ENCODE results near the gene SLC37A2. TPM values are rescaled to one million over a fixed set of nuclear protein-coding genes. Genes with fewer than 3 reads are reported as not detected.

Gene SLC37A2
- total RNA-seq, 1 donor from 2014 or later: 0.45 TPM

DNA sequence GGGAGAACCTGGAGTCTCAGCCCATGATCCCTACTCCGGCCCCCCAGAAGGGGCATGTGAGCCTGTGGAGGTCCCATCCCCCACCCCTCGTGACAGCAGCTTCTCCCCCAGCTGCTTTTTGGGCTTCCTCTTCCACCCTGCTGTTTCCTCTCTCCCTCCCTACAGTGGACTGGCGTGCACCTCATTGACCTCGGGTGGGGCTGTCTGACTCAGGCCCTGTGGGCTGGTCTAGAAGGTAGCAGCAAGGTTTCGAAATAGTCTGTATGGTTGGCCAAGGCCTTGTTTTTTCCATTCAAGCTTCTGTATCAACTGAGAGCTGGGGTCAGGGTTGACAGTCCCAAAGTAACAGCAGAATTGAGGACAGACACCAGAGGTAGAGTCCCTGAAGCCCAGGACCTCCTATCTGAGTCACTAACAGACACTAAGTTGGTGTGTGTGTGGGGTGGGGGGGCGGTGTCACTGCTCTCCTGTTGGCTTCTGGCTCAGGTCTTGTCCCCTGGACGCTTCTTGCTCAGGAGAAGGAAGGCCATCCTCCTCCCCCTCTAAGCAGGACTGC is 7.7 kb downstream of the SLC37A2 start:
- peak; percentile 82 for DNase-seq (ENCODE audit: low read depth)

DNA sequence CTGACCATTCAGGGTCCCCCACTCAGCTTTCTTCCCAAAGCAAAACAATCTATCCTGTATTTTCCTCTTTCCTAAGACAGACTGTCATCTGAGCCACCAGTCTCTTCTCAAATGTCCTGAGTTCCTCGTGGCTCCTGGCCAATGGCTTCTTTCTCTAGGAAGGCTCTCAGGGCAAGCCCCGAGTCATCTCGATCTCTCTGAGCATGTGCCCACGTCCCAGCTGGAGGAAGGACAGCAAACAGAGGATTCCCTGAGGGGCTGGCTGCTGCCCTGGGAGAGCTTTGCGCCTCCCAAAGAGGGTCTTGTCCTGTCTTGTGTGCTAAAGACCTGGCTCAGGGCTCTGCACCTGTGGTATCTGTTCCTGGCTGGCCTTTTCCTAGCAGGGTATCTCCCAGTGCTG is 8.3 kb downstream of the SLC37A2 start:
- DNase-seq (ENCODE audit: low read depth): no peak

DNA sequence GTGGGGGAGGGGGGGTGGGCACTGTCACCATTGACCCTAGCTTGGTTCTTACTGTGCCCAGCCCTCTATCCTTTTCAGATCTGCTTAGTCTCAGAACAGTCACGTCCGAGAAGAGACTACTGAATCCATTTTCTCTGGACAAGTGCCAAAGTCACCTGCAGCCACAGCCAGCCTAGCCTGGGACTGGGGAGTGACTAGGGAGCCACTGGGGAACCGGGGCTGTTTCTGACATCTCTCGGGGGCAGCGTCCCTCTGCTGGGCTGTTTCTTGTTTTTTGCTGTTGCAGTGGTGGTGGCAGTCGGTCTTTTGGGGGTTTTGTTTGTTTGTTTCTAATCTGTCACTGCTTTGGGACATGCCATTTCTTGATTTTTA is 8.7 kb downstream of the SLC37A2 start:
- DNase-seq (ENCODE audit: low read depth): no peak

DNA sequence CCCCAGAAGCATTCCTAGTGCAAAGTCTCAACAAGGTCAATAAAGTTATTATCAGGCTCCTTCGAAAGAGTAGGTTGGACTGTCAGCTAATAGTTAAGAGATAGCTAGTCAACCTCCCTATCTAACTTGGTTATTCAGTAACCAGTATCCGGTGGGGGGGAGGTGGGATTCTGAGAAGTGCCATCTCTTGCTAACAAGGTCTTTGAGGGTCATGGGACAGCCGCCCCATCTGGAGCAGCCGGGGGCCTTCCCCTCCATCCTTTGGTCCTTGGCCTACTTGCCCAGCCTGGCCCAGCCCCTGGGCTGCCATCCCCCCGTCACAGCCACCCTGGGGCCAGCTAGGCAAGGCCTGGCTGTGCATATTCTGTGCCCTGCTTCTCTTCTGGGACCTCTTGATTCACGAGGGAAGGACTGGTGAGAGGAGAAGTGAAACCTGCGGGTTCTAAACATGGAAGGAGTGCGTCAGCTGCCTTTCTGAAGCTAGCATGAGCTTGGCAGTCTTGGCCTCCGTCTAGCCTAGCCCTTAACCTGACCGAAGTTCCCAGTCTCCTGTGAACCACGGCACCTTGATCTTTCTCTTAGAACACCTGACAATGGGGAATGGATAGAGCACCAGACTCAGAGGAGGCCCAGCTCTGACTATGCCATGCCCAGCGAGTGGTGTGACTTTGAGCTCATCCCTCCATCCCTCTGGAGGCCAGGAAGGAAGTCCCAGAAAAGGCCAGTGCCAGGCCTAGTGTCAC is 9.3 kb downstream of the SLC37A2 start:
- no peak for DNase-seq (ENCODE audit: low read depth)

DNA sequence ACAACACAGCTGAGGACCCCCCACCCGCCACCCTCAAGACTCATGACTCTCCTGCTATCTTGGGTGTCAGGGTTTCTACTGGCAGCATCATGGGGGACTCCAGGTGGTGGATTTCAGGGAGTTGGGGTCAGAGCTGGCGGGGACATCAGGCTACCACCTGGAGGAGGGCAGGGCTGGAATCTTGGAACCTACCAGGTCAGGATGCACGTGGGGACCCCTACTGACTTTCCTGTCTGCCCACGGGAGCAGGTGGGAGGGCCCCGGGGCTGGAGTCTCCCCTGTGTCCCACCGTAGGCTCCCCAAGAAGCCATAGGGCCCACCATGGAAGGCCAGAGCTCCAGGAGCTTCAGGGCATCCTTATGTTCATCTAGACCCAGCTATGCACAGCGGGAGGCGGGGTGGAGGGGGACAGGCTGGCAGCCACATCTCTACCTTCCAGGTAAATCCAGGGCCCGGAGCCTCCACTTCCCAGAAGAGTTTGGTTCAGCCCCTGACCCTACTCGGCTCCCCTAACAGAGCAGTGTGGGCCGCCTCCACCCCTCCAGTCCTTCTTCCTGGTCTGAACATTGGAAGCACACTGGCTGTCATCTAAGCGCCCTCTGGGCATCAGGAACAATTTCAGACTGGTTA is 10.0 kb downstream of the SLC37A2 start:
- DNase-seq (ENCODE audit: low read depth): no peak

DNA sequence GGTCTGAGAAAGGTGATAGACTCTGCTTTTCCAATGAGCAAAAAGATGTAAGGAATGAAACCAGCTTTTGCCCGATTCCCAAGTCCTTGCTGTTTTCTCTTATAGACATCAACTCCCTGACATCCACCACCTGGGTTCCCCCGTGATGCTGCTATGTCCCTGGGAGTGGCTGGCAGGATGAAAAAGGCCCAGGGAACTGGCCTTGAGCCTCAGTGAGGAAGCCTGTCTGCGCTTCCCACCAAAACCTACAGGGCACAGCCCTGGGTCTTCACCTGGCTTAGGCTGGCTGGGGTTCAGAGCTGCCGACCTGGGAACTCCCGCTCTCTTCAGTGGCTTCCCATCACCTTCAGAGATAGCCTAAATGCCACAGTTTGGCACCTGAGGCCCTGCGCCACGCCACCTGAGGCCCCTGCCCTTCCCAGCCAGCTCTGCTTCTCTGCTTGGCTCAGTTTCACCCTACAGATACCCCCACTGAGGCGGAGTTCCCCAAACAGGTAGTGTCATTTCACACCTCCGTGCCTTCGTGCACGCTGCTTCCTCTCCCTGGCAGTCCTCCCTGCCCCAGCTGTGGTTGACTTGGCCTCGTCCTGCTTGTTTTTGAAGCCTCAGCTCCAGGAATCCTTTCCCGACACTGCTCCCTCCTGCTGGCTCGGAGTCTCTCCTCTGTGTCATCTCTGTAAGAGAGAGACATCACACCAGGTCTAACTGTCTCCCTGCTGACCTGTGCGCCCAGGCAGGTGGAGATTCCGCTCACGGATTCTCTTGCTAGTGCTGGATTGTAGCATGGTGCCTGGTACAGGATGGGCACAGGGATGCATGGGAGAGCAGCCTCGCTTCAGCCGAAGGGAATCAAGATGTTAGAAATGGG is 10.7 kb downstream of the SLC37A2 start:
- no peak for DNase-seq (ENCODE audit: low read depth)

DNA sequence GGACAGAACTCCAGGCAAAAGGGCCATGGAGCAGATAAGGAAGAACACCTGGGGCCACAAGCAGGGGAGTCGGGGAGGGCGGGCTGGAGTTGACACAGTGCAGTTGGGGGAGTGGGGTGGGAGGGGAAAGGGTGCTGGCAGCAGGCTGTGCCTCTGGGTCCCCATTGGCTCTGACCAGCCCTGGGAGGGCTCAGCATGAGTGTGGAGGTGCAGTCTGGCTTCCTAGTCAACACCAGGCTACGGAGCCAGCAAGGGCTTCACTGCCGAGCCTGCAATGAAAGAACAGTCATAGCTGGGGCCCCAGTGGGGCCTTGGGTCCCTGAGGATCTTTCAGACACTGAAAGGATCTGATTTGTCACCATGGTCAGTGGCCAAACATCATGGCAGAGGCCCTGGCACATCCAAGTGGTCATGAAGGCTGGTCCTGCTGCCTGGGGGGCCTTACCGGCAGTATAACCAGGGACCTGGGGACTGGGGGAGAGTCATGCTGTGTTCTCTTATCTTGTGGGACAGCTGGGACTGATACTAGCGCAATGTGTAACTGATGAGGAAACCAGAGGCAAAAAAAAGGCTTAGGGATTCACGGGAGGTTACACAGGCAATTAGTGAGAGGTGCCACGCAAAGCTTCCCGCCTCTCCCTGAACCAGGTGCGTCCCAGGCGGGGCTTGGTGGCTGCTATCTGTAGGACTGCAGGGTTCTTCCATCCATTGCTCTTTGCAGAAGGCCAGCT is 11.6 kb downstream of the SLC37A2 start:
- no peak for DNase-seq (ENCODE audit: low read depth)

DNA sequence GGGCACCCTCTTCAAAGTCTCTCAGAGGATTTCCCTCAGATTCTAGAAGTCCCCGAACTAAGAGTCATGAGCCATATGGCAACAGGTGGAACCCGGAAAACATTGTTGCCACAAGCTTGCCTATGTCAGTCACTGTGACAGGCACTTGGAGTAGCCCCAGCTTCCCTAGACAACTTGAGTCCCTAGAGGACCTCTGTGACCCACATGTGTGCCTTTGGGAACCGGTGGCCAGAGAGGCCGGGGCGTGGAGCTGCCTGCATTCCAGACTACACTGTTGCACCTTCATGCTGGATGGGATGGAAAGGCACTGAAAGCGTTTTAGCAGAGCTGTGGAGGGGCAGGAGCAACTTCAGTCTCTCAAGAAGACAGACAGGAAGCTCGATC is 12.1 kb downstream of the SLC37A2 start:
- no peak for DNase-seq (ENCODE audit: low read depth)

DNA sequence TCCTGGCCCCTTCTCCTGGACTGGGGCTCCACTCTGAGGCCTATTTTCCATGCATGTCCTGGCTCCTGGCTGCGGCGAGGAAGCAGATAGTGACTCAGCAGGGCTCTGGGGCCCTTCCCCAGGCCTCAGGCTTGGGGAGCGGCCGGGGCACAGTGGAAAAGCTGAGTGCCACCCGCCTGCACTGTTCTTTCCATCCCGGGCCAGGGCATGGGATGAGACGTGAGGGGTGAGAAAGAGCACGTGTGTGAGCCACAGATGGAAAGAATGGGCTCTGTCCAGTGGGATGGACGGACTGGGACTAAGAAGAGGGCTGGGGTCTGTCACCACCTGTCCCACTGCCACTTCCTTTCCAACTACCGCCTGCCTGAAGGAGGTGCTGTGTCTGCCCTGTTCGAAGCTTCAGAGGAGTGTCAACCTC is 12.8 kb downstream of the SLC37A2 start:
- no peak for DNase-seq (ENCODE audit: low read depth)

DNA sequence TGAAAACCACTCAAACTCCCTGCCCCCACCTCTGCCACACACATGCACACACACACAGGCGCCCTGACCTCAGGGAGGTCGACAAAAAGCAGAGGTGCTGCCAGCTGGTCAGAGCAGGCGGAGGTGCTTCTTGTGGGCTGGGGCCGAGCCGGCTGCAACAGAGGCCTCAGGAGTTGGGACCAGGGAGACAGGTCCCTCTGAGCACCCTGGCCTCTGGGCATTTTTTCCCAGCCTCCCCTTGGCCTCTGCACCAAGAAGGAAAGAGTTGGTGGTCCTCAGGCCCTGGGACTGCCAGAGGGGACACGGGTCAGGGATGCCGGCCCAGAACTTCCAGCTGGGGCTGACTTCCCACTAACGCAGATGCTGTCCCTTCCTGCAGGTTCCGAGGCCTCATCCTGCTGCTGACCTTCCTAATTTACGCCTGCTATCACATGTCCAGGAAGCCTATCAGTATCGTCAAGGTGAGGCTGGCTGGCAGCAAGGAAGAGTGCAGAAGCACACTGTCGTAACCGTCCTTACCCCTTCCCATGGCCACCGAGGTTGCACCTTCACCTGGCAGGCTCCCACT is 13.4 kb downstream of the SLC37A2 start:
- no peak for DNase-seq (ENCODE audit: low read depth)

DNA sequence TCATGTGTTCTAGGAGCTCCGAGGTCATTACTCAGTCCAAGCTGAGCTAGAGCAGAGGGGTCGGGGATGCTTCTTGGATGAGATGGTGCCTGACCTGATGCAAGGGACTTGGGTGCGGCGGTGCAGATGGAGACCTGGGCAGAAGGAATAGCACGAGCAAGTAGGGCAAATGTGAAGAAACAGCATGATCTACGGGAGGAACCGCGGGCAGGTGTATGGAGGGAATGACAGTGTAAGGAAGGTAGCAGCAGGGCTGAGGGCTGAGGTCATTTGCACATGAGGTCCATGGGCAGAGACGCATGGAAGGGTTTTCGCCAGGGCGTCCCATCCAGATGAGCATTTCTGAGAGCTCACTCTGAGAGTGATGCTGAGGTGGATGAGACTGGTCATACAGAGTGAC is 14.9 kb downstream of the SLC37A2 start:
- no peak for DNase-seq (ENCODE audit: low read depth)

DNA sequence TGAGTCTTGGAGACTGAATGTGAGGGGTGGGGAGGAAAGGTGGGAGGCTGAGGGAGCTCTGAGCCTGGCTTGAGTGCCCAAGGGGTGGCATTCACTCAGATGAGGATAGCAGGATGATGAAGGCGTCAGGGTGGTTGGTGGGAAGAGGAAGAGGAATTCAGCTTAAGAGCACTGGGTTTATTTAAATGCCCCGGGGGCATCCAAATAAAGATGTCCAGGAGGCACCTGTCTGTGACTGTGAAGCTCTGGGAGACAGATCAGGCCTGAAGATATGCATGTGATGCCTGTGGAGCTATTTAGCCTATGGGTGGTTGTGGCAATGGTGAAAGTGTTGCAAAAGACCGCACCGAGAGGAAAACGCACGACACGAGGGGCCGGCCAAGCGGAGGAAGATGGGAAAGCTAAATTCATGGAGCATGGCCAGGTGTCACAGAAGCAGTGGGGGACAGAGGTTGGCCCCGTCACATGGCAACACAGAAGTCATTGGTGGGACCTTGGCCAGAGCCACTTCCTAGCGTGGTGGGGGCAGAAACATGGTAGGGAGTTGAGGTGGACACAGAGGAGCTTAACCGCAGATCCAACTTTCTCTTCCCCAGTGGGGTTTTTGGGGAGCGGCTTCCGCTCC is 15.5 kb downstream of the SLC37A2 start:
- DNase-seq (ENCODE audit: low read depth): no peak

DNA sequence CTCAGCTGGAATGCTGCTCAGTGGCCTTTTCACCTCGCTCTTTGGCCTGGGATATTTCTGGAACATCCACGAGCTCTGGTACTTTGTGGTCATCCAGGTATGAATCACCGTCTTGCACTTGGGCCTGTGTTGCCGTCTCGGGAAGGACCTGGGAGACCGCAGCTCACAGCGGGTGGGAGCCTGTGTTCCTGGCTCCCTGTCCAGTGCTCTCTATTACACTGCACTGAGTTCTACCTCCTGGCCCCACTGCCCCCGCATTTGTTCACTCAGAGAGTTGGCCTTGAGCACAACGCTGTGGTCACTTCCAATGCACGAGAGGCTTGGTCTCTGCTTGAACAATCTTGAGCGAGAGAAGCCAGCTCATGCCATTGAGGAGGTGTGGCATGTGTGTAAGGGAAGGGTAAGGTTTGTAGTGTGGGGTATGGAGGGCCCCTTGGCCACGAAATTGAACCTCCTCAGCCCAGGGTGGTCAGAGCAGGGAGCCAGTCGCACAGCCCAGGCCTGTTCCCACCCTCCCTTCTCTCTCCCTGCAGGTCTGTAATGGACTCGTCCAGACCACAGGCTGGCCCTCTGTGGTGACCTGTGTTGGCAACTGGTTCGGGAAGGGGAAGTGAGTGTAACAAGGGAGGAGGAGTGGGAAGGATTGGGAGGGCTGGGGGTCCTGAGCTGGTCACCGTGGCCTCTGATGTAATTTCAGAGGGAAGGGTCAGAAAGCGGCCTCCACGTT is 16.2 kb downstream of the SLC37A2 start:
- no peak for DNase-seq (ENCODE audit: low read depth)

DNA sequence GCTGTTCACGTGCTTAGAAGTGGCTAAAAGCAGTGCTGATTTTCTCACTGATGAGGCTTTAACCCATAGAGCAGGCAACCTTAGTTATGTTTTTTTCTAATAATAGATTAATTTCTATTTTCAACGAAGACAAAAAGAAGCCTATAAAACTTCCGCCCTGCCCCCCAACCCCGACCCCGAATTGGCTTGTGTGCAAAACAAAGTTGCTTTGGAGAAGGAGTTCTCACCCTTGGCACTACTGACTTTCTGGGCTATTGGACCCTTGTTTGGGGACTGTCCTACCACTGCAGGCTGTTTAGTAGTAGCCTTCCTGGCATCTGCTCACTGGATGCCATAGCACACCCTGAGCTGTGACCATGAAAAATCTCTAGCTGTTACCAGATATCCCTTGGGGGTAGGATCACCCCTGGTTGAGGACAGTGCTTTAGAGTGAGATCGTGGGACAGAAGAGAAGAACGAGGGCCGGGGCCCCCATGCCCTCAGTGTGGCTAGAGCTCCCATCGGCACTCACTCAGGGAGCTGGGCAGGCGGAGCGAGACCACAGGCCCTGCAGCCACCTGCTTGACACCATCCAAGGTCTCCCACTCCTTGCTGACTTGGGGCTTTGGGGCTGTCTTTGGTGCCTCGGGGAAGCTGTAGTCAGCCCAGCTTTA is 16.9 kb downstream of the SLC37A2 start:
- DNase-seq (ENCODE audit: low read depth): no peak

DNA sequence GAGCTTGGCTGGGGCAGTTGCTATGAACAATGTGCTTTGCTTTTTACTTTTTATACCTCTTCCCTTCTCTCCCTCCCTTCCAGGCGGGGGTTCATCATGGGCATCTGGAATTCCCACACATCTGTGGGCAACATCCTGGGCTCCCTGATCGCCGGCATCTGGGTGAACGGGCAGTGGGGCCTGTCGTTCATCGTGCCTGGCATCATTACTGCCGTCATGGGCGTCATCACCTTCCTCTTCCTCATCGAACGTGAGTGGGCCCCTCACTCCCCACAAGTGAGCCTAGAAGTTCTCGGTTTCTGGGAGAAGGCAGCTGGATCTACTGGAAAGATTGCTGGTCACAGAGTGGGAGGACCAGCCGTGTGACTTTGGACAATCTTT is 17.4 kb downstream of the SLC37A2 start:
- DNase-seq (ENCODE audit: low read depth): no peak

DNA sequence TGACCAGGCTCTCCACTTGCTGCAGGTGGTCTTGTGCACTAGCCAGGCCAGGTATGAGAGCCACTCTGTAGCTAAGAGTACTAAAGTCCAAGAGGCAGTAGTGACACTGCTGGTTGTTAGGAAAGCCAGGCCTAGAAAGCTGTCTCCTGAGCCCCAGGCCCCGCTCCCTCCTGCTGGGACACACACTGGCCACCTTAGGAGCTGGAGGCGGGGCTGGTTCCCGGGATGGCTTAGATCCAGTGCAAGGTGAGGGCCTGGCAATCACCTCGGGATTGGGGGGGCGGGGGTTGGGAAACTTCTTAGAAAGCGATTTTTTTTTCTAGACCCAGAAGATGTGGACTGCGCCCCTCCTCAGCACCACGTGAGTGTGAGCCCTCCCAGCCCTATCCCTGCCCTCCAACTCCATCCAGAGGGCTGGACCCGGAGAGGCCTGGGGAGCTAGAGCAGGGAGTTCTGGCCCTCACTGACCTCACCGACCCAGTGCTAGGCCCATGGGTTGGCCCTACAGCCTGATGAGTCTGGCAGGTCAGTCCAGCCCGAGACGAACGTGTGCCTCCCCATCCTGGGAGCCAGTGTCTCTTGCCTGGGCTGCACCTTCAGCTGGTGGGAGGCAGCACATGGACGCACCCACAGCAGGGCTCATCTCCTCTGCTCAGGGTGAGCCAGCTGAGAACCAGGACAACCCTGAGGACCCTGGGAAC is 18.1 kb downstream of the SLC37A2 start:
- no peak for DNase-seq (ENCODE audit: low read depth)

DNA sequence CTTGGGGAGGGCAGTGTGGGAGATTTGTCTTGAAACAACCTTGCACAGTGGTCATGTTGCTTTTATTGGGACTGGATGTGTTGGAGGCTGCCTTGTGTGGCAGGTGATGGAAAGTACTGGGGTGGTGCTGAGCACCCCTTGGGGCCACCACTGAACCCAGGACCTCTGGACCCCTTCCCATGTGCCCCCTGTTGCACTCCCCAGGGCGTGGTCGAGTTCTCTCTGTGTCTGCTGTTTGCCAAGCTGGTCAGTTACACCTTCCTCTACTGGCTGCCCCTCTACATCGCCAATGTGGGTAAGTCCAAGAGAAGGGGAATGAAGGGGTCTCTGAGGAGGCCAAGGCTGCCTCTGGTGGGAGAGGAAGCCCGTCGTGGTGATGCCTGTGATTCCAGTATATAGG is 18.9 kb downstream of the SLC37A2 start:
- no peak for DNase-seq (ENCODE audit: low read depth)

DNA sequence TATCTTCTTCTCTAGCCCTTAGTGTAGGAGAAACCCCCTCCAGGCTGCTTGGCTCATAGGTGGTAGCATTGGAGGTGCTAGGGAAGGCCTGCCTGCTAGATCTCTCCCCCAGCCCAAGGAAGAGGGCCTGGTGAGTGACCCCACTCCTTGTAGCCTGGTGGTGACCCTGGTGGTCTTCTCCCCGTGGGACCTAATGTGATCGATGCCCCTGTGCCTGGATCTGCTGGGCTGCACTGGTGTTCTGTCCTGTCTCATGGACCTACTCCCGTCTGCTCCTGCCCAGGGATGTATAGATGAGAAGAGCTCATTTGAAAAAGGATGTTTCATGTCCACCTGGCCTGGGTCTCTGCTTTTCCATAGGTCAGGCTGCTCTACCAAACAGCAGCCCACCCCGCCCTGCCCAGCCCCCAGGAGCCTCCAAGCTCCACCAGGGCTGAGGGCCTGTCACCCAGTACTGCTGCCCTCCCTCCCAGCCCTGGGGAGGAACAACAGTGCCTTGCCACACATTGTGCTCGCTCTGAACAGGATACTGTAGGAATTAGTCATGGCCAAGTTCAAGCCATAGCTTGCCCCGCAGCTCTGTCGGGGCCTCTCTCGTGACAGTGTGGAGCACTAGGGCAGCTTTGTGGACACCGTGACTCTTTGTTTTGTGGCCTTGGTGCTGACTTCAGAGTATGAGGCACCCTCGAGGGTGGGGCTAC is 19.7 kb downstream of the SLC37A2 start:
- peak; percentile 64 for DNase-seq (ENCODE audit: low read depth)

Data from renal cortical epithelial cell (primary cell).